HEK293 (cell line): ENCODE results near the gene OR10H5.

Source experiments
- SCRT1 ChIP-seq: fragments of 450-650 bp; formaldehyde crosslinking; IDR thresholded peaks from 2 replicates; pipeline ENCODE4 v1.5.1; 2016; ENCODE audit warnings: missing biosample characterization, missing genetic modification characterization, borderline replicate concordance
- TCF7L2 ChIP-seq: IDR thresholded peaks from 2 replicates; pipeline ENCODE4 v1.6.1; 2011; ENCODE audit warnings: low read depth, mild to moderate bottlenecking, inconsistent platforms, low read length, moderate library complexity, borderline replicate concordance
- YY1 ChIP-seq: fragments of 450-650 bp; formaldehyde crosslinking; IDR thresholded peaks from 2 replicates; pipeline ENCODE4 v1.5.1; 2018; ENCODE audit warnings: missing biosample characterization, missing genetic modification characterization
- ZFP37 ChIP-seq: fragments of 450-650 bp; formaldehyde crosslinking; IDR thresholded peaks from 2 replicates; pipeline ENCODE4 v1.5.1; 2016; ENCODE audit warnings: missing biosample characterization, missing genetic modification characterization
- ZNF121 ChIP-seq: fragments of 450-650 bp; formaldehyde crosslinking; IDR thresholded peaks from 2 replicates; pipeline ENCODE4 v1.5.1; 2016; ENCODE audit warnings: missing biosample characterization, missing genetic modification characterization
- ZNF311 ChIP-seq: fragments of 450-650 bp; formaldehyde crosslinking; IDR thresholded peaks from 2 replicates; pipeline ENCODE4 v1.5.1; 2017; ENCODE audit warnings: missing biosample characterization, missing genetic modification characterization, borderline replicate concordance
- ZNF596 ChIP-seq: fragments of 450-650 bp; IDR thresholded peaks from 2 replicates; pipeline ENCODE4 v1.5.0; 2018; ENCODE audit warnings: missing biosample characterization, mild to moderate bottlenecking, missing genetic modification characterization, moderate library complexity
- ZNF664 ChIP-seq: fragments of 450-650 bp; formaldehyde crosslinking; IDR thresholded peaks from 2 replicates; pipeline ENCODE4 v1.5.1; 2016; ENCODE audit warnings: missing biosample characterization, missing genetic modification characterization
- TF ChIP-seq, protein P1 (sequence below): fragments of 450-650 bp; formaldehyde crosslinking; IDR thresholded peaks from 2 replicates; pipeline ENCODE4 v1.5.1; 2016; ENCODE audit warnings: missing biosample characterization, missing genetic modification characterization
- TF ChIP-seq, protein P2 (sequence below): fragments of 450-650 bp; formaldehyde crosslinking; IDR thresholded peaks from 2 replicates; pipeline ENCODE4 v1.5.1; 2017; ENCODE audit warnings: missing biosample characterization, missing genetic modification characterization
- TF ChIP-seq, protein P3 (sequence below): IDR thresholded peaks from 2 replicates; pipeline ENCODE4 v1.6.1; 2011; ENCODE audit warnings: mild to moderate bottlenecking, low read depth, low read length, borderline replicate concordance
- TF ChIP-seq, protein P4 (sequence below): fragments of 450-650 bp; formaldehyde crosslinking; IDR thresholded peaks from 2 replicates; pipeline ENCODE4 v1.5.1; 2016; ENCODE audit warnings: missing biosample characterization, missing genetic modification characterization

DNA sequence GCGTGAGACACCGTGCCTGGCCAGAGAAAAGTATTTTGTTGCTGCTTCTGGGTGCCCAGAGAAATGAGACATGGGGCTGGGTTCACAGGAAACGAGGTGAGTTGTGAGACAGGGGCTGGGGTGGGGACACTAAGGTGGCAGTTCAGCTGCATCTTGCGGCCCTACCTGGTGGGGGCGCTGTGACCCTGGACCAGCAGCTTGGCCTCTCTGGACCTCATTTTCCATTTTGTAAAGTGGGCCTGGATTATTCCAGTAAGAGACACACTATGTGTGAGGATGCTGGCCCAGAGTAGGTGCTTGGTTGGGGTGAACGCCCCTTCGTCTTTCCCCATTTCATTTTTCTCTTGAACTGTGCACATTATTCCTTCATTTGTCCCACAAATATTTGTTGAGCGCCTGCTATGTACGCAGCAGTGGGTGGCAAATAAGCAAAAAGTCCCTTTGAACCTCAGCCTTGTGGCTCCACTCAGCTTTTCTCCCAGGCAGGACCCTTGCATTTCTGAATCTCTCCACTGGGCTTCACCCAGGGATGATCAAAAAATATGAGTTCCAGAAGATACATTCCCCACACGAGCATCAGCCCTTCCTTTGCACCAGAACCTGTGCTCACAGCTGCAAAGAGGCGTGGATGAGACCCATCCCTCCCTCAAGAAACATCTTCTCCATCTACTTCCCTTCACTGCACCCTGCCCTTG, 54.6 kb downstream of the OR10H5 start:
- TF ChIP-seq YY1 (tag by site-specific recombination) (no peak), ZNF664 (tag by site-specific recombination) (no peak), ZNF121 (tag by site-specific recombination) (no peak), ZNF596 (tag by site-specific recombination) (no peak), ZFP37 (tag by site-specific recombination) (no peak), SCRT1 (tag by site-specific recombination) (no peak), TCF7L2 (no peak), ZNF311 (tag by site-specific recombination) (no peak)
- TF ChIP-seq, protein P1, sequence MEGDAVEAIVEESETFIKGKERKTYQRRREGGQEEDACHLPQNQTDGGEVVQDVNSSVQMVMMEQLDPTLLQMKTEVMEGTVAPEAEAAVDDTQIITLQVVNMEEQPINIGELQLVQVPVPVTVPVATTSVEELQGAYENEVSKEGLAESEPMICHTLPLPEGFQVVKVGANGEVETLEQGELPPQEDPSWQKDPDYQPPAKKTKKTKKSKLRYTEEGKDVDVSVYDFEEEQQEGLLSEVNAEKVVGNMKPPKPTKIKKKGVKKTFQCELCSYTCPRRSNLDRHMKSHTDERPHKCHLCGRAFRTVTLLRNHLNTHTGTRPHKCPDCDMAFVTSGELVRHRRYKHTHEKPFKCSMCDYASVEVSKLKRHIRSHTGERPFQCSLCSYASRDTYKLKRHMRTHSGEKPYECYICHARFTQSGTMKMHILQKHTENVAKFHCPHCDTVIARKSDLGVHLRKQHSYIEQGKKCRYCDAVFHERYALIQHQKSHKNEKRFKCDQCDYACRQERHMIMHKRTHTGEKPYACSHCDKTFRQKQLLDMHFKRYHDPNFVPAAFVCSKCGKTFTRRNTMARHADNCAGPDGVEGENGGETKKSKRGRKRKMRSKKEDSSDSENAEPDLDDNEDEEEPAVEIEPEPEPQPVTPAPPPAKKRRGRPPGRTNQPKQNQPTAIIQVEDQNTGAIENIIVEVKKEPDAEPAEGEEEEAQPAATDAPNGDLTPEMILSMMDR (tag by site-specific recombination): no peak
- TF ChIP-seq, protein P2, sequence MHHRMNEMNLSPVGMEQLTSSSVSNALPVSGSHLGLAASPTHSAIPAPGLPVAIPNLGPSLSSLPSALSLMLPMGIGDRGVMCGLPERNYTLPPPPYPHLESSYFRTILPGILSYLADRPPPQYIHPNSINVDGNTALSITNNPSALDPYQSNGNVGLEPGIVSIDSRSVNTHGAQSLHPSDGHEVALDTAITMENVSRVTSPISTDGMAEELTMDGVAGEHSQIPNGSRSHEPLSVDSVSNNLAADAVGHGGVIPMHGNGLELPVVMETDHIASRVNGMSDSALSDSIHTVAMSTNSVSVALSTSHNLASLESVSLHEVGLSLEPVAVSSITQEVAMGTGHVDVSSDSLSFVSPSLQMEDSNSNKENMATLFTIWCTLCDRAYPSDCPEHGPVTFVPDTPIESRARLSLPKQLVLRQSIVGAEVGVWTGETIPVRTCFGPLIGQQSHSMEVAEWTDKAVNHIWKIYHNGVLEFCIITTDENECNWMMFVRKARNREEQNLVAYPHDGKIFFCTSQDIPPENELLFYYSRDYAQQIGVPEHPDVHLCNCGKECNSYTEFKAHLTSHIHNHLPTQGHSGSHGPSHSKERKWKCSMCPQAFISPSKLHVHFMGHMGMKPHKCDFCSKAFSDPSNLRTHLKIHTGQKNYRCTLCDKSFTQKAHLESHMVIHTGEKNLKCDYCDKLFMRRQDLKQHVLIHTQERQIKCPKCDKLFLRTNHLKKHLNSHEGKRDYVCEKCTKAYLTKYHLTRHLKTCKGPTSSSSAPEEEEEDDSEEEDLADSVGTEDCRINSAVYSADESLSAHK (tag by site-specific recombination): no peak
- TF ChIP-seq, protein P3, sequence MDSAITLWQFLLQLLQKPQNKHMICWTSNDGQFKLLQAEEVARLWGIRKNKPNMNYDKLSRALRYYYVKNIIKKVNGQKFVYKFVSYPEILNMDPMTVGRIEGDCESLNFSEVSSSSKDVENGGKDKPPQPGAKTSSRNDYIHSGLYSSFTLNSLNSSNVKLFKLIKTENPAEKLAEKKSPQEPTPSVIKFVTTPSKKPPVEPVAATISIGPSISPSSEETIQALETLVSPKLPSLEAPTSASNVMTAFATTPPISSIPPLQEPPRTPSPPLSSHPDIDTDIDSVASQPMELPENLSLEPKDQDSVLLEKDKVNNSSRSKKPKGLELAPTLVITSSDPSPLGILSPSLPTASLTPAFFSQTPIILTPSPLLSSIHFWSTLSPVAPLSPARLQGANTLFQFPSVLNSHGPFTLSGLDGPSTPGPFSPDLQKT: no peak
- TF ChIP-seq, protein P4, sequence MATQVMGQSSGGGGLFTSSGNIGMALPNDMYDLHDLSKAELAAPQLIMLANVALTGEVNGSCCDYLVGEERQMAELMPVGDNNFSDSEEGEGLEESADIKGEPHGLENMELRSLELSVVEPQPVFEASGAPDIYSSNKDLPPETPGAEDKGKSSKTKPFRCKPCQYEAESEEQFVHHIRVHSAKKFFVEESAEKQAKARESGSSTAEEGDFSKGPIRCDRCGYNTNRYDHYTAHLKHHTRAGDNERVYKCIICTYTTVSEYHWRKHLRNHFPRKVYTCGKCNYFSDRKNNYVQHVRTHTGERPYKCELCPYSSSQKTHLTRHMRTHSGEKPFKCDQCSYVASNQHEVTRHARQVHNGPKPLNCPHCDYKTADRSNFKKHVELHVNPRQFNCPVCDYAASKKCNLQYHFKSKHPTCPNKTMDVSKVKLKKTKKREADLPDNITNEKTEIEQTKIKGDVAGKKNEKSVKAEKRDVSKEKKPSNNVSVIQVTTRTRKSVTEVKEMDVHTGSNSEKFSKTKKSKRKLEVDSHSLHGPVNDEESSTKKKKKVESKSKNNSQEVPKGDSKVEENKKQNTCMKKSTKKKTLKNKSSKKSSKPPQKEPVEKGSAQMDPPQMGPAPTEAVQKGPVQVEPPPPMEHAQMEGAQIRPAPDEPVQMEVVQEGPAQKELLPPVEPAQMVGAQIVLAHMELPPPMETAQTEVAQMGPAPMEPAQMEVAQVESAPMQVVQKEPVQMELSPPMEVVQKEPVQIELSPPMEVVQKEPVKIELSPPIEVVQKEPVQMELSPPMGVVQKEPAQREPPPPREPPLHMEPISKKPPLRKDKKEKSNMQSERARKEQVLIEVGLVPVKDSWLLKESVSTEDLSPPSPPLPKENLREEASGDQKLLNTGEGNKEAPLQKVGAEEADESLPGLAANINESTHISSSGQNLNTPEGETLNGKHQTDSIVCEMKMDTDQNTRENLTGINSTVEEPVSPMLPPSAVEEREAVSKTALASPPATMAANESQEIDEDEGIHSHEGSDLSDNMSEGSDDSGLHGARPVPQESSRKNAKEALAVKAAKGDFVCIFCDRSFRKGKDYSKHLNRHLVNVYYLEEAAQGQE (tag by site-specific recombination): no peak
